Loucy (cell line): Measurements from ENCODE around the gene MCTP2.

Experiments
- CTCF ChIP-seq: fragments of 200-600 bp; sonication (generic); conservative IDR thresholded peaks from 2 replicates; pipeline ENCODE4 v1.5.1; 2014; ENCODE audit warnings: mild to moderate bottlenecking, antibody characterized with exemption, low read length
- EZH2phosphoT487 ChIP-seq: fragments of 200-600 bp; IDR thresholded peaks from 2 replicates; pipeline ENCODE4 v1.6.1; 2018; ENCODE audit warnings: antibody characterized with exemption, mild to moderate bottlenecking, moderate library complexity, borderline replicate concordance

DNA sequence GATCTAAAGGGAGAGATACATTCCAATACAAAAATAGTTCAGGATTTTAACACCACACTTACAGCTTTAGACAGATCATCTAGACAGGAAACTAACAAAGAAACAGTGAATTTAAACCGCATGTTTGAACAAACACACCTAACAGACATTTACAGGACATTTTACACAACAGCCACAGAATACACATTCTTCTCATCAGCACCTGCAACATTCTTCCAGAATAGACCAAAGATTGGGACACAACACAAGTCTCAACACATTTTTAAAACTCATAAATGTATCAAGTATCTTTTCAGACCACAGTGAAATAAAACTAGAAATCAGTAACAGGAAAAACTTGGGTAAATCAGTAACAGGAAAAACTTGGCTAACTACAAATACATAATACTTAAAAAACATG is 256.3 kb downstream of the MCTP2 start:
- TF ChIP-seq CTCF = no peak
- TF ChIP-seq EZH2phosphoT487 = no peak
